SK-N-SH (cell line): ENCODE results near the gene FMR1NB. TPM values are rescaled to one million over a fixed set of nuclear protein-coding genes. Genes with fewer than 3 reads are reported as not detected.

ENCODE experiments used
- CTCF ChIA-PET: fragments of 300-600, 350-600 bp; formaldehyde crosslinking; extraction: SDS; loops from one replicate; lab custom pipeline; 2021; lab: Yijun Ruan, JAX
- POLR2A ChIA-PET: fragments of 350-600 bp; sonication (Branson Sonifier 250); formaldehyde crosslinking; extraction: SDS; loops from one replicate; lab custom pipeline; 2020; ENCODE audit warnings: antibody characterized with exemption, inconsistent platforms; lab: Yijun Ruan, JAX
- DNase-seq: peaks from one replicate; pipeline ENCODE4 v3.0.0; 2012
- H2AFZ ChIP-seq: fragments of 200-600 bp; sonication (generic); 2 replicates; pipeline ENCODE4 v1.8.1; 2016; ENCODE audit warnings: antibody characterized with exemption, mild to moderate bottlenecking, low read depth
- H3F3A ChIP-seq: fragments of 200-600 bp; sonication (generic); replicated peaks from 2 replicates; pipeline ENCODE3; 2016; ENCODE audit warnings: antibody characterized with exemption, mild to moderate bottlenecking; ENCODE audit not compliant: insufficient read depth
- H3K27ac ChIP-seq, 2 experiments: fragments of 200-500 bp in 1 of 2; fragments of 200-600 bp in 1 of 2; sonication (Bioruptor generic) in 1 of 2; sonication (generic), shearing (Covaris generic) in 1 of 2; 2 replicates each; pipeline versions ENCODE4 v1.5.1 to v1.6.1; 2014 to 2016; ENCODE audit warnings: low read depth in 2 of 2, inconsistent platforms in 1 of 2, low read length in 1 of 2, mild to moderate bottlenecking in 1 of 2, mixed read lengths in 1 of 2
- H3K27me3 ChIP-seq: fragments of 200-600 bp; sonication (generic), shearing (Covaris generic); 2 replicates; pipeline ENCODE4 v1.6.1; 2016; ENCODE audit warnings: mixed run types; ENCODE audit not compliant: insufficient read depth
- H3K36me3 ChIP-seq, 2 experiments: fragments of 200-500 bp in 1 of 2; fragments of 200-600 bp in 1 of 2; sonication (Bioruptor generic) in 1 of 2; sonication (generic) in 1 of 2; replicated peaks in 1 of 2; 2 replicates each; pipeline versions ENCODE3 to v1.5.1; 2014 to 2016; ENCODE audit warnings: low read length in 1 of 2, mild to moderate bottlenecking in 1 of 2; ENCODE audit not compliant: insufficient read depth in 2 of 2, control insufficient read depth in 1 of 2
- H3K4me1 ChIP-seq, 2 experiments: fragments of 200-500 bp in 1 of 2; fragments of 200-600 bp in 1 of 2; sonication (Bioruptor generic) in 1 of 2; sonication (generic), shearing (Covaris generic) in 1 of 2; 2 replicates each; pipeline versions ENCODE4 v1.5.1 to v1.6.1; 2014 to 2016; ENCODE audit warnings: low read depth in 1 of 2, low read length in 1 of 2, mixed run types in 1 of 2; ENCODE audit not compliant: insufficient read depth in 2 of 2, control insufficient read depth in 1 of 2
- H3K4me2 ChIP-seq: fragments of 200-600 bp; sonication (generic), shearing (Covaris generic); 2 replicates; pipeline ENCODE4 v1.6.1; 2017; ENCODE audit warnings: mixed run types
- H3K4me3 ChIP-seq, 2 experiments: fragments of 200-500 bp in 1 of 2; fragments of 200-600 bp in 1 of 2; sonication (Bioruptor generic) in 1 of 2; sonication (generic), shearing (Covaris generic) in 1 of 2; 2 replicates each; pipeline versions ENCODE4 v1.5.1 to v1.8.1; 2014 to 2016; ENCODE audit warnings: low read depth in 2 of 2, inconsistent platforms in 1 of 2, low read length in 1 of 2, mild to moderate bottlenecking in 1 of 2, mixed read lengths in 1 of 2, moderate library complexity in 1 of 2
- H3K79me2 ChIP-seq: fragments of 200-600 bp; sonication (generic); 2 replicates; pipeline ENCODE4 v1.8.1; 2017; ENCODE audit warnings: mild to moderate bottlenecking; ENCODE audit not compliant: insufficient read depth
- H3K9ac ChIP-seq: fragments of 200-600 bp; sonication (generic); 2 replicates; pipeline ENCODE4 v1.6.1; 2017; ENCODE audit warnings: mixed run types
- H3K9me2 ChIP-seq: fragments of 200-600 bp; sonication (generic); 2 replicates; pipeline ENCODE4 v1.6.1; 2017; ENCODE audit warnings: mixed run types
- H3K9me3 ChIP-seq: fragments of 200-600 bp; sonication (generic); 2 replicates; pipeline ENCODE4 v1.6.1; 2017; ENCODE audit warnings: mixed run types, mild to moderate bottlenecking, moderate library complexity
- H4K20me1 ChIP-seq: fragments of 200-600 bp; sonication (generic); 2 replicates; pipeline ENCODE4 v1.6.1; 2017; ENCODE audit warnings: mild to moderate bottlenecking, mixed run types; ENCODE audit not compliant: insufficient read depth
- CHD2 ChIP-seq: fragments of 150-350 bp; IDR thresholded peaks from 2 replicates; pipeline ENCODE4 v1.6.1; 2018; ENCODE audit warnings: low read length; ENCODE audit not compliant: partially characterized antibody
- CTCF ChIP-seq: fragments of 200-600 bp; sonication (generic); IDR thresholded peaks from 2 replicates; pipeline ENCODE4 v1.6.1; 2017; ENCODE audit warnings: antibody characterized with exemption, mild to moderate bottlenecking, moderate library complexity
- EP300 ChIP-seq, 2 experiments: IDR thresholded peaks; 2 replicates each; pipeline versions ENCODE4 v1.4.0 to v1.6.1; 2012; ENCODE audit warnings: borderline replicate concordance in 1 of 2, low read depth in 1 of 2, low read length in 1 of 2
- FOSL2 ChIP-seq: IDR thresholded peaks from 2 replicates; pipeline ENCODE4 v1.4.0; 2012; ENCODE audit warnings: low read depth, mild to moderate bottlenecking, moderate library complexity, borderline replicate concordance
- FOXJ3 ChIP-seq: sonication (generic); formaldehyde crosslinking; IDR thresholded peaks from 2 replicates; pipeline ENCODE4 v1.5.1; 2020; ENCODE audit warnings: mild to moderate bottlenecking, missing genetic modification reagents
- FOXM1 ChIP-seq: IDR thresholded peaks from 2 replicates; pipeline ENCODE4 v1.4.0; 2012; ENCODE audit warnings: low read depth, mild to moderate bottlenecking
- GATA2 ChIP-seq: sonication (generic); formaldehyde crosslinking; IDR thresholded peaks from 2 replicates; pipeline ENCODE4 v1.5.0; 2020; ENCODE audit warnings: mild to moderate bottlenecking, missing genetic modification reagents
- IRF3 ChIP-seq: fragments of 150-350 bp; IDR thresholded peaks from 2 replicates; pipeline ENCODE4 v1.6.1; 2016; ENCODE audit warnings: mild to moderate bottlenecking, low read depth, low read length
- JUND ChIP-seq: IDR thresholded peaks from 2 replicates; pipeline ENCODE4 v1.4.0; 2012
- MXI1 ChIP-seq: IDR thresholded peaks from 2 replicates; pipeline ENCODE4 v1.6.1; 2012; ENCODE audit warnings: mild to moderate bottlenecking, low read depth, low read length, improper control_type of control experiment
- NRF1 ChIP-seq: IDR thresholded peaks from 2 replicates; pipeline ENCODE4 v1.6.1; 2012; ENCODE audit warnings: low read depth, mild to moderate bottlenecking, low read length
- PBX3 ChIP-seq: IDR thresholded peaks from 2 replicates; pipeline ENCODE4; 2012
- RFX5 ChIP-seq: IDR thresholded peaks from 2 replicates; pipeline ENCODE4 v1.6.1; 2012; ENCODE audit warnings: mild to moderate bottlenecking, improper control_type of control experiment, low read length
- TEAD4 ChIP-seq: IDR thresholded peaks from 2 replicates; pipeline ENCODE4 v1.4.0; 2012; ENCODE audit warnings: mild to moderate bottlenecking, borderline replicate concordance; ENCODE audit not compliant: insufficient read depth
- USF1 ChIP-seq: IDR thresholded peaks from 2 replicates; pipeline ENCODE4 v1.4.0; 2012; ENCODE audit warnings: low read depth, borderline replicate concordance
- USF2 ChIP-seq: fragments of 150-350 bp; IDR thresholded peaks from 2 replicates; pipeline ENCODE4 v1.6.1; 2017; ENCODE audit warnings: antibody characterized with exemption, low read length, low read depth, borderline replicate concordance
- WGBS: methylation state at CpG from one replicate; pipeline ENCODE4 v1.1.6; 2017; ENCODE audit warnings: low lambda C conversion rate; 5-methylcytosine and 5-hydroxymethylcytosine counted together
- polyA plus RNA-seq, 3 experiments: library from polyadenylated mRNA; depleted of rRNA; stranded (reverse); fragments of >200 nt; gene quantifications; 2 replicates each; pipeline ENCODE4 v1.2.3, GENCODE V29; 2012

Gene FMR1NB
- polyA plus RNA-seq, 1 of the 3 experiments (the other 2 are of a cell fraction): not detected

- POLR2A ChIA-PET: no interaction called here
- DNase-seq: no peak
- Histone ChIP-seq H4K20me1 (no peaks in the 10 kb centered on the region), H3K79me2 (no peaks in the 10 kb centered on the region), H3K4me1 (no peaks in the 10 kb centered on the region), H3K4me2 (no peak overlapping the region), H3K36me3 (peaks cover 12 to 27% of the 10 kb centered on the region in 2 experiments), H3K27ac (no peak overlapping the region), H3K4me3 (no peak overlapping the region), H3K9ac (no peak overlapping the region), H3K9me2 (no peaks in the 10 kb centered on the region)
- WGBS: 65% methylated on average over 1 of the region's 1 CpG
- TF ChIP-seq EP300 (IDR thresholded peaks at IDR 0.05; ENCODE audit: borderline replicate concordance in 1 of 2, low read depth in 1 of 2, low read length in 1 of 2) (no peak), FOSL2 (no peak), JUND (no peak), NRF1 (no peak), IRF3 (no peak), CHD2 (no peak), USF2 (no peak), USF1 (no peak), RFX5 (no peak), FOXJ3 (no peak), CTCF (no peak), GATA2 (no peak), TEAD4 (no peak), MXI1 (no peak), PBX3 (no peak), FOXM1 (no peak)
- TF ChIP-seq, all 33 proteins: peak for 0
- H3K9me3 ChIP-seq: no peaks in the 10 kb centered on the region
- H2AFZ ChIP-seq: no peak overlapping the region
- CTCF ChIA-PET: no interaction called here
- H3K27me3 ChIP-seq: no peaks in the 10 kb centered on the region
- H3F3A ChIP-seq: no peaks in the 10 kb centered on the region
Observed at GRCh38 chrX:147950352-147950751, 30.8 kb upstream of the FMR1NB start.
